ENCODE data around the gene TRPM4. TPM values are rescaled to one million over a fixed set of nuclear protein-coding genes. Genes with fewer than 3 reads are reported as not detected.

Gene TRPM4
- total RNA-seq, 1 donor from 2014 or later: 33.1 TPM

- Mint-ChIP-seq H3K36me3 (no peaks in the 10 kb centered on the region), H3K4me3 (no peak overlapping the region), H3K27ac (no peak overlapping the region), H3K9me3 (peaks cover 14% of the 10 kb centered on the region), H3K4me1 (ENCODE audit: unreplicated experiment) (no peaks in the 10 kb centered on the region), H3K27me3 (peaks cover 8% of the 10 kb centered on the region)
- no peak for TF ChIP-seq CTCF (conservative IDR thresholded peaks at IDR 0.05)
- DNase-seq (ENCODE audit: extremely low spot score, unreplicated experiment): no peak
These were observed 98.1 kb downstream of the TRPM4 start for GRCh38 chr19:49255674-49256073.

GRCh38 chr19:49256691-49257090 lies 99.1 kb downstream of the TRPM4 start:
- H3K27me3 Mint-ChIP-seq: peaks cover 8% of the 10 kb centered on the region
- peaks cover 14% of the 10 kb centered on the region for H3K9me3 Mint-ChIP-seq
- H3K4me3 Mint-ChIP-seq: no peak overlapping the region
- DNase-seq (ENCODE audit: extremely low spot score, unreplicated experiment): no peak
- no peak overlapping the region for H3K27ac Mint-ChIP-seq
- H3K36me3 Mint-ChIP-seq: no peaks in the 10 kb centered on the region
- TF ChIP-seq CTCF (conservative IDR thresholded peaks at IDR 0.05): no peak
- no peaks in the 10 kb centered on the region for H3K4me1 Mint-ChIP-seq (ENCODE audit: unreplicated experiment)

Other genes with a start within 250 kb of the TRPM4 start
- gene DHDH, start 224.1 kb upstream of the TRPM4 start, total RNA-seq (ENCODE audit: low replicate concordance): 1.4 and 3.4 TPM in 2 replicates
- gene BAX, start 202.9 kb upstream of the TRPM4 start, total RNA-seq (ENCODE audit: low replicate concordance): 161 and 201 TPM in 2 replicates
- 1,657 and 2,039 TPM in 2 replicates for gene FTL, start 192.5 kb upstream of the TRPM4 start, total RNA-seq (ENCODE audit: low replicate concordance)
- 62.1 and 64.8 TPM in 2 replicates for gene GYS1, start 164.5 kb upstream of the TRPM4 start, total RNA-seq (ENCODE audit: low replicate concordance)
- 72.6 and 99.5 TPM in 2 replicates for gene RUVBL2, start 163.9 kb upstream of the TRPM4 start, total RNA-seq (ENCODE audit: low replicate concordance)
- not detected in 2 replicates for gene LHB, start 140.7 kb upstream of the TRPM4 start, total RNA-seq (ENCODE audit: low replicate concordance)
- gene CGB3, start 133.5 kb upstream of the TRPM4 start, total RNA-seq (ENCODE audit: low replicate concordance): 6.1 TPM in 1 of 2 replicates, not detected in the other
- gene CGB2, start 125.9 kb upstream of the TRPM4 start, total RNA-seq (ENCODE audit: low replicate concordance): not detected in 2 replicates
- not detected in 2 replicates for gene CGB1, start 120.9 kb upstream of the TRPM4 start, total RNA-seq (ENCODE audit: low replicate concordance)
- gene CGB5, start 113.9 kb upstream of the TRPM4 start, total RNA-seq (ENCODE audit: low replicate concordance): 6.7 TPM in 1 of 2 replicates, not detected in the other
- gene CGB8, start 108.7 kb upstream of the TRPM4 start, total RNA-seq (ENCODE audit: low replicate concordance): 9.4 TPM in 1 of 2 replicates, not detected in the other
- gene CGB7, start 100.0 kb upstream of the TRPM4 start, total RNA-seq (ENCODE audit: low replicate concordance): 1.9 and 3.6 TPM in 2 replicates
- 3.9 and 5.2 TPM in 2 replicates for gene NTF4, start 93.0 kb upstream of the TRPM4 start, total RNA-seq (ENCODE audit: low replicate concordance)
- not detected in 2 replicates for gene KCNA7, start 85.1 kb upstream of the TRPM4 start, total RNA-seq (ENCODE audit: low replicate concordance)
- 205 and 296 TPM in 2 replicates for gene SNRNP70, start 72.3 kb upstream of the TRPM4 start, total RNA-seq (ENCODE audit: low replicate concordance)
- 10.6 TPM in 2 replicates for gene LIN7B, start 43.4 kb upstream of the TRPM4 start, total RNA-seq (ENCODE audit: low replicate concordance)
- gene C19orf73, start 38.6 kb upstream of the TRPM4 start, total RNA-seq (ENCODE audit: low replicate concordance): 2.3 and 2.6 TPM in 2 replicates
- gene PPFIA3, start 38.2 kb upstream of the TRPM4 start, total RNA-seq (ENCODE audit: low replicate concordance): 15.2 and 17.8 TPM in 2 replicates
- gene HRC, start 2.4 kb upstream of the TRPM4 start, total RNA-seq (ENCODE audit: low replicate concordance): 3.2 TPM in 1 of 2 replicates, not detected in the other
- gene SLC6A16, start 167.4 kb downstream of the TRPM4 start, total RNA-seq (ENCODE audit: low replicate concordance): 0.31 and 3.5 TPM in 2 replicates
- gene CD37, start 177.6 kb downstream of the TRPM4 start, total RNA-seq (ENCODE audit: low replicate concordance): not detected in 2 replicates
- 28.9 and 116 TPM in 2 replicates for gene TEAD2, start 204.6 kb downstream of the TRPM4 start, total RNA-seq (ENCODE audit: low replicate concordance)
- 0.90 and 9.4 TPM in 2 replicates for gene DKKL1, start 206.1 kb downstream of the TRPM4 start, total RNA-seq (ENCODE audit: low replicate concordance)
- not detected in 2 replicates for gene KASH5, start 230.5 kb downstream of the TRPM4 start, total RNA-seq (ENCODE audit: low replicate concordance)

Data from type B pancreatic cell (in vitro differentiated cells).